Vagina (tissue), 2 donors: ENCODE measurements around the gene RASGRF2.

Experiments used
- POLR2A ChIP-seq, 2 donors: fragments of 450-650 bp; IDR thresholded peaks; one replicate each; pipeline ENCODE4 v1.6.1; 2017; ENCODE audit warnings: antibody characterized with exemption in 2 of 2, mild to moderate bottlenecking in 2 of 2, moderate library complexity in 2 of 2
- POLR2AphosphoS5 ChIP-seq, 2 donors: sonication (generic); formaldehyde crosslinking; IDR thresholded peaks; one replicate each; pipeline ENCODE4 v1.9.0; 2017; ENCODE audit warnings: antibody characterized with exemption in 2 of 2, mild to moderate bottlenecking in 2 of 2, low read depth in 1 of 2; ENCODE audit not compliant: insufficient read depth in 1 of 2
- TF ChIP-seq, protein P1 (sequence below), 3 experiments: fragments of 450-650 bp in 2 of 3; fragments of 200-600 bp in 1 of 3; sonication (generic) in 1 of 3; IDR thresholded peaks; one replicate each; pipeline ENCODE4 v1.5.1; 2017 to 2019; ENCODE audit warnings: antibody characterized with exemption in 3 of 3, mild to moderate bottlenecking in 2 of 3, moderate library complexity in 2 of 3

DNA sequence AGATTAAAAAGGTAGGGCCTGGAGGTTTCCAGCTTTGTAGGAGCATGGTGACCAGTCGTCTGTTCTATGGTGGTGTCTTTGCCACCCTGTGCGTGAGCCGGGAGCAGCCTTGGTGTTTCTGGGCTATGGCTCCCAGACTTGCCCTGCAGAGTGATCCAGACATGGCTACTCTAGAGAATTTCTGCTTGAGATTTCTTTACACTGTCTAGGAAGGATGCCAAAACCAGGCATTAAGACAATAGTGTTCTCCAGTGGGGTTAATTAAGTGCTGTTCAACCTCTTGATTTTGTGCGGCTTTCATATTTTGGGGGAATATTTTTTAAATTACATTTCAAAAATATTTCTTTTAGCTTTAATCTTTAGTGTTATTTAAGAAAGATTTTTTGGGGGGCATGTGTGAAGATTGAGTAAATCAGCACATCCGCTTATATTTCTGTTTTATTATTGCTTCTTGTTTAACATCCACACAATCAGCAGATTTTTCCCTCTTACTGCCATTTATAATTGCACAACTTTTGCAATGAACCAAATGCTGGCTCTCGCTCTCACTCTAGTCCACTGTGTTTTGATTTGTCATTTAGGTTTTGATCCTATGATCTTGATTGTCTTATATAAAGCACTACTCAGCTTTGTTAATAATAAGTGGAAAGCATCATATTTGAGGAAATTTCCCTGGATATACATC is 110.5 kb downstream of the RASGRF2 start:
- no peak for TF ChIP-seq POLR2A (IDR thresholded peaks at IDR 0.05)
- TF ChIP-seq, protein P1, sequence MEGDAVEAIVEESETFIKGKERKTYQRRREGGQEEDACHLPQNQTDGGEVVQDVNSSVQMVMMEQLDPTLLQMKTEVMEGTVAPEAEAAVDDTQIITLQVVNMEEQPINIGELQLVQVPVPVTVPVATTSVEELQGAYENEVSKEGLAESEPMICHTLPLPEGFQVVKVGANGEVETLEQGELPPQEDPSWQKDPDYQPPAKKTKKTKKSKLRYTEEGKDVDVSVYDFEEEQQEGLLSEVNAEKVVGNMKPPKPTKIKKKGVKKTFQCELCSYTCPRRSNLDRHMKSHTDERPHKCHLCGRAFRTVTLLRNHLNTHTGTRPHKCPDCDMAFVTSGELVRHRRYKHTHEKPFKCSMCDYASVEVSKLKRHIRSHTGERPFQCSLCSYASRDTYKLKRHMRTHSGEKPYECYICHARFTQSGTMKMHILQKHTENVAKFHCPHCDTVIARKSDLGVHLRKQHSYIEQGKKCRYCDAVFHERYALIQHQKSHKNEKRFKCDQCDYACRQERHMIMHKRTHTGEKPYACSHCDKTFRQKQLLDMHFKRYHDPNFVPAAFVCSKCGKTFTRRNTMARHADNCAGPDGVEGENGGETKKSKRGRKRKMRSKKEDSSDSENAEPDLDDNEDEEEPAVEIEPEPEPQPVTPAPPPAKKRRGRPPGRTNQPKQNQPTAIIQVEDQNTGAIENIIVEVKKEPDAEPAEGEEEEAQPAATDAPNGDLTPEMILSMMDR (IDR thresholded peaks at IDR 0.05), result no peak
- TF ChIP-seq POLR2AphosphoS5 (IDR thresholded peaks at IDR 0.05; ENCODE audit: insufficient read depth in 1 of 2, low read depth in 1 of 2), result no peak
